CD4-positive, alpha-beta T cell treated with Interleukin-1 beta for 1 hour (primary cell): Measurements from ENCODE around the gene TXNRD2.

Experiments
- DNase-seq, 2 donors: peaks; one replicate each; pipeline ENCODE4 v3.0.0-alpha.2; 2020 to 2022

TXNRD2 gene

GRCh38 chr22:19873138-19873959 lies 68.3 kb downstream of the TXNRD2 start:
- DNase-seq = no peak

GRCh38 chr22:19872779-19873137 lies 68.9 kb downstream of the TXNRD2 start:
- no peak for DNase-seq

- no peak for DNase-seq
These were observed 69.5 kb downstream of the TXNRD2 start for GRCh38 chr22:19871845-19872778.

GRCh38 chr22:19871023-19871844 lies 70.4 kb downstream of the TXNRD2 start:
- DNase-seq = no peak

GRCh38 chr22:19870153-19871022 lies 71.2 kb downstream of the TXNRD2 start:
- no peak for DNase-seq

GRCh38 chr22:19869497-19870152 lies 72.0 kb downstream of the TXNRD2 start:
- DNase-seq = no peak

GRCh38 chr22:19868773-19869471 lies 72.7 kb downstream of the TXNRD2 start:
- DNase-seq = no peak

- DNase-seq = no peak
These were observed 73.3 kb downstream of the TXNRD2 start for GRCh38 chr22:19868333-19868732.

GRCh38 chr22:19867617-19868016 lies 74.0 kb downstream of the TXNRD2 start:
- no peak for DNase-seq

- no peak for DNase-seq
These were observed 75.0 kb downstream of the TXNRD2 start for GRCh38 chr22:19866665-19867009.

- DNase-seq = no peak
These were observed 76.3 kb downstream of the TXNRD2 start for GRCh38 chr22:19865141-19865829.

GRCh38 chr22:19864538-19865106 lies 77.0 kb downstream of the TXNRD2 start:
- no peak for DNase-seq

- DNase-seq = no peak
These were observed 78.0 kb downstream of the TXNRD2 start for GRCh38 chr22:19863571-19863970.

GRCh38 chr22:19862619-19863246 lies 78.9 kb downstream of the TXNRD2 start:
- no peak for DNase-seq

- DNase-seq = no peak
These were observed 81.6 kb downstream of the TXNRD2 start for GRCh38 chr22:19859861-19860510.

GRCh38 chr22:19857382-19857781 lies 84.2 kb downstream of the TXNRD2 start:
- DNase-seq = no peak

GRCh38 chr22:19855504-19856409 lies 85.9 kb downstream of the TXNRD2 start:
- DNase-seq = peak; percentile 48 to 50
